Loucy (cell line): ENCODE data around the gene NECTIN1.

Experiments used
- H2AFZ ChIP-seq: fragments of 200-600 bp; sonication (generic); 2 replicates; pipeline ENCODE4 v1.6.0; 2016; ENCODE audit warnings: antibody characterized with exemption, mild to moderate bottlenecking, low read length, moderate library complexity
- H3F3A ChIP-seq: fragments of 200-600 bp; 2 replicates; pipeline ENCODE4 v1.6.0; 2016; ENCODE audit warnings: antibody characterized with exemption, low read depth, mild to moderate bottlenecking
- H3K27me3 ChIP-seq: fragments of 200-600 bp; sonication (generic); 2 replicates; pipeline ENCODE4 v1.6.1; 2014; ENCODE audit warnings: low read length, mild to moderate bottlenecking; ENCODE audit not compliant: insufficient read depth, poor library complexity, severe bottlenecking
- H3K36me3 ChIP-seq: fragments of 200-600 bp; sonication (generic); 2 replicates; pipeline ENCODE4 v1.6.1; 2016; ENCODE audit warnings: low read length; ENCODE audit not compliant: insufficient read depth
- H3K4me1 ChIP-seq: fragments of 200-600 bp; sonication (generic); 2 replicates; pipeline ENCODE4 v1.5.1; 2014; ENCODE audit warnings: low read length, mild to moderate bottlenecking; ENCODE audit not compliant: insufficient read depth, poor library complexity, severe bottlenecking
- H3K4me2 ChIP-seq: fragments of 200-600 bp; sonication (generic); 2 replicates; pipeline ENCODE4 v1.6.0; 2014; ENCODE audit warnings: antibody characterized with exemption, low read length, low read depth, mild to moderate bottlenecking; ENCODE audit not compliant: poor library complexity, severe bottlenecking
- H3K4me3 ChIP-seq: fragments of 200-600 bp; sonication (generic); 2 replicates; pipeline ENCODE4 v1.5.1; 2014; ENCODE audit warnings: low read length, mild to moderate bottlenecking, mixed read lengths; ENCODE audit not compliant: poor library complexity, severe bottlenecking
- H3K79me2 ChIP-seq: fragments of 200-600 bp; sonication (generic); 2 replicates; pipeline ENCODE4 v1.6.1; 2014; ENCODE audit warnings: low read length; ENCODE audit not compliant: insufficient read depth
- H3K9ac ChIP-seq: fragments of 200-600 bp; sonication (generic); 2 replicates; pipeline ENCODE4 v1.6.0; 2014; ENCODE audit warnings: mild to moderate bottlenecking, low read depth, low read length, moderate library complexity; ENCODE audit not compliant: poor library complexity, severe bottlenecking
- H3K9me2 ChIP-seq: fragments of 200-600 bp; sonication (generic); replicated peaks from 2 replicates; pipeline ENCODE4 v1.6.1; 2016; ENCODE audit warnings: low read depth, low read length, mixed read lengths
- H3K9me3 ChIP-seq: fragments of 200-600 bp; sonication (generic); 2 replicates; pipeline ENCODE4 v1.6.1; 2014; ENCODE audit warnings: mild to moderate bottlenecking, antibody characterized with exemption, low read length, low read depth; ENCODE audit not compliant: insufficient read depth
- H4K20me1 ChIP-seq: fragments of 200-600 bp; sonication (generic); 2 replicates; pipeline ENCODE4 v1.6.0; 2014; ENCODE audit warnings: antibody characterized with exemption, low read length, mild to moderate bottlenecking; ENCODE audit not compliant: insufficient read depth, poor library complexity, severe bottlenecking
- EZH2phosphoT487 ChIP-seq: fragments of 200-600 bp; IDR thresholded peaks from 2 replicates; pipeline ENCODE4 v1.6.1; 2018; ENCODE audit warnings: antibody characterized with exemption, mild to moderate bottlenecking, moderate library complexity, borderline replicate concordance
- TF ChIP-seq, protein P1 (sequence below): fragments of 200-600 bp; sonication (generic); conservative IDR thresholded peaks from 2 replicates; pipeline ENCODE4 v1.5.1; 2014; ENCODE audit warnings: mild to moderate bottlenecking, antibody characterized with exemption, low read length

NECTIN1 gene

DNA sequence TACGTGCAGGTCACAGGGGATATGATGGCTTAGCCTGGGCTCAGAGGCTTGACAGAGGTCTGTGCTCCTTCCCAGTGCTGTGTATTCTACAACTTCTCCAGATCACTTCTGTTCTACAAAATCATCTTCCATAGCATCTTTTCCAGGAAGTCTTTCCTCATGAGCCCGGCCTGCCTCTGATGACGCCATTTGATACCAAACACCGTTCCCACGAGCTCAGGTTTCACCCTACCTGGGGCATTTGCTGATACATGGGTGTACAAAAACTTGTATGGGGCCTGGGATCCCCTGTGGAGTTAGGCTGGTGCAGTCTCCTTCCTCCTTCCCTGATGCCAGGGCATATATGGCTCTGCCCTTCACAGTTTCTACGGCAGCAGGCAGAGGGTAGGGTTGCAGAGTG, 78.7 kb downstream of the NECTIN1 start:
- Histone ChIP-seq H3K9ac (no peak overlapping the region), H3F3A (no peaks in the 10 kb centered on the region), H3K27me3 (no peaks in the 10 kb centered on the region), H3K36me3 (no peaks in the 10 kb centered on the region), H3K9me2 (no peaks in the 10 kb centered on the region), H2AFZ (no peak overlapping the region), H3K9me3 (no peaks in the 10 kb centered on the region), H3K79me2 (no peaks in the 10 kb centered on the region), H3K4me1 (no peaks in the 10 kb centered on the region), H3K4me3 (no peak overlapping the region), H3K4me2 (no peak overlapping the region), H4K20me1 (no peaks in the 10 kb centered on the region)
- TF ChIP-seq, protein P1, sequence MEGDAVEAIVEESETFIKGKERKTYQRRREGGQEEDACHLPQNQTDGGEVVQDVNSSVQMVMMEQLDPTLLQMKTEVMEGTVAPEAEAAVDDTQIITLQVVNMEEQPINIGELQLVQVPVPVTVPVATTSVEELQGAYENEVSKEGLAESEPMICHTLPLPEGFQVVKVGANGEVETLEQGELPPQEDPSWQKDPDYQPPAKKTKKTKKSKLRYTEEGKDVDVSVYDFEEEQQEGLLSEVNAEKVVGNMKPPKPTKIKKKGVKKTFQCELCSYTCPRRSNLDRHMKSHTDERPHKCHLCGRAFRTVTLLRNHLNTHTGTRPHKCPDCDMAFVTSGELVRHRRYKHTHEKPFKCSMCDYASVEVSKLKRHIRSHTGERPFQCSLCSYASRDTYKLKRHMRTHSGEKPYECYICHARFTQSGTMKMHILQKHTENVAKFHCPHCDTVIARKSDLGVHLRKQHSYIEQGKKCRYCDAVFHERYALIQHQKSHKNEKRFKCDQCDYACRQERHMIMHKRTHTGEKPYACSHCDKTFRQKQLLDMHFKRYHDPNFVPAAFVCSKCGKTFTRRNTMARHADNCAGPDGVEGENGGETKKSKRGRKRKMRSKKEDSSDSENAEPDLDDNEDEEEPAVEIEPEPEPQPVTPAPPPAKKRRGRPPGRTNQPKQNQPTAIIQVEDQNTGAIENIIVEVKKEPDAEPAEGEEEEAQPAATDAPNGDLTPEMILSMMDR = no peak
- no peak for TF ChIP-seq EZH2phosphoT487

DNA sequence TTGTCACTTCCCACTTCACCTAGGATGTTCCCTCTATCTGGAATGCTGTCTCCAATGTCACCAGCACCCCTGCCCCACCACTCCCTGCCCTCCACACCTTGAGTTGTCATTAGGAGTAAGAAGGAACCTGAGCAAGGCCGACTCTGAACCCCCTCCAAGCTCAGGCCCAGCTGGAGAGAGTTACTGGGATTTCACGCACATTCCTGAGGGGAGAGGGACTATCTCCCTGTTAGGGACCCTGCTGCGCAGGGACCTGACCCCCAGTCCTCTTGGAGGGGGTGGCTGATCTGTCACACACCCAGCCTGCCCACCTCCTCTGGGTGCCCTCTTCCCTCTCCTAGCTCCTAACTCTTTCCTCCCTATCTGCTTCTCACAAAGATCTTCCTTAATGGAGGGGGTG, 81.7 kb downstream of the NECTIN1 start:
- Histone ChIP-seq H2AFZ (no peak overlapping the region), H3K36me3 (no peaks in the 10 kb centered on the region), H3K9me3 (no peaks in the 10 kb centered on the region), H3K4me2 (no peak overlapping the region), H3F3A (no peaks in the 10 kb centered on the region), H3K27me3 (no peaks in the 10 kb centered on the region), H3K9me2 (no peaks in the 10 kb centered on the region), H3K9ac (no peak overlapping the region), H3K4me3 (no peak overlapping the region), H3K79me2 (no peaks in the 10 kb centered on the region), H4K20me1 (no peaks in the 10 kb centered on the region), H3K4me1 (no peaks in the 10 kb centered on the region)
- TF ChIP-seq, protein P1 = no peak
- TF ChIP-seq EZH2phosphoT487 = no peak

DNA sequence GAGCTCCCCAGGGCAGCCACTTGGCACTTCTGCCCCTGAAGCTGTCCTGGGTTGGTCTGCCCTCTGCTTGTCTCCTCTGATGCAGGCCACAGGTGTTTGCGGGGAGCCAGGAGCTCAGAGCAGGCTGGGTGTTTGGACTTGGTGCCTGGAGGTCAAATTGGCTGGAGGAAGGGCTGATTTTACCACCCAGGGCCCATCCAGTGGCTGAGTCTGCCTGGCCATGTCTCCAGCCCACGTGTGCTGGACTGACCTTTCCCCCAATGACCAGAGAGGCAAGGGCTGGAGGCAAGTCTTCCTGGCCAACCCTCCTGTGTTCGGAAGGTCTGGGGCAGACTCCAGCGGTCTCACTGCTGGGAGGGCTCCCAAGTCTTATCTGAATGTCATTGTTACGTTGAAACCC, 84.0 kb downstream of the NECTIN1 start:
- H3K4me2 ChIP-seq = no peak overlapping the region
- H3K9ac ChIP-seq = no peak overlapping the region
- no peaks in the 10 kb centered on the region for H3K9me2 ChIP-seq
- TF ChIP-seq EZH2phosphoT487 = no peak
- TF ChIP-seq, protein P1 = no peak
- H3K9me3 ChIP-seq = no peaks in the 10 kb centered on the region
- H3K36me3 ChIP-seq = no peaks in the 10 kb centered on the region
- H2AFZ ChIP-seq = no peak overlapping the region
- no peak overlapping the region for H3K4me3 ChIP-seq
- no peaks in the 10 kb centered on the region for H4K20me1 ChIP-seq
- no peaks in the 10 kb centered on the region for H3K4me1 ChIP-seq
- no peaks in the 10 kb centered on the region for H3K27me3 ChIP-seq
- H3K79me2 ChIP-seq = no peaks in the 10 kb centered on the region
- no peaks in the 10 kb centered on the region for H3F3A ChIP-seq
